DOHH2 (cell line): Measurements from ENCODE around the gene ATP8A2.

Experiments
- H3F3A ChIP-seq: fragments of 200-600 bp; sonication (generic), shearing (Covaris generic); 2 replicates; pipeline ENCODE4 v1.6.0; 2016; ENCODE audit warnings: antibody characterized with exemption, mild to moderate bottlenecking; ENCODE audit not compliant: control insufficient read depth, insufficient read depth
- H3K27ac ChIP-seq: fragments of 200-600 bp; sonication (generic); 2 replicates; pipeline ENCODE4 v1.5.1; 2014; ENCODE audit warnings: low read depth, mild to moderate bottlenecking, low read length, moderate library complexity
- H3K27me3 ChIP-seq: fragments of 200-600 bp; sonication (generic); 2 replicates; pipeline ENCODE4 v1.6.1; 2014; ENCODE audit warnings: mild to moderate bottlenecking, low read length, mixed read lengths; ENCODE audit not compliant: control insufficient read depth
- H3K36me3 ChIP-seq: fragments of 200-600 bp; sonication (generic); 2 replicates; pipeline ENCODE4 v1.6.1; 2014; ENCODE audit warnings: mild to moderate bottlenecking, low read length, moderate library complexity, mixed read lengths; ENCODE audit not compliant: control insufficient read depth
- H3K4me1 ChIP-seq: fragments of 200-600 bp; sonication (generic); 2 replicates; pipeline ENCODE4 v1.6.1; 2014; ENCODE audit warnings: mild to moderate bottlenecking, low read length, mixed read lengths; ENCODE audit not compliant: control insufficient read depth
- H3K4me2 ChIP-seq: fragments of 200-600 bp; sonication (generic); 2 replicates; pipeline ENCODE4 v1.6.0; 2014; ENCODE audit warnings: mild to moderate bottlenecking, low read length, moderate library complexity
- H3K4me3 ChIP-seq: fragments of 200-600 bp; sonication (generic); 2 replicates; pipeline ENCODE4 v1.5.1; 2014; ENCODE audit warnings: mild to moderate bottlenecking, low read length, mixed read lengths
- H3K79me2 ChIP-seq: fragments of 200-600 bp; sonication (generic); 2 replicates; pipeline ENCODE4 v1.6.1; 2014; ENCODE audit warnings: mild to moderate bottlenecking, low read length, mixed read lengths; ENCODE audit not compliant: control insufficient read depth
- H3K9me2 ChIP-seq: fragments of 200-600 bp; sonication (generic); replicated peaks from 2 replicates; pipeline ENCODE4 v1.6.1; 2014; ENCODE audit warnings: mild to moderate bottlenecking, low read length, mixed read lengths; ENCODE audit not compliant: control insufficient read depth
- H3K9me3 ChIP-seq: fragments of 200-600 bp; sonication (generic); 2 replicates; pipeline ENCODE4 v1.6.1; 2014; ENCODE audit warnings: antibody characterized with exemption, low read length, mixed read lengths; ENCODE audit not compliant: control insufficient read depth, insufficient read depth
- H4K20me1 ChIP-seq: fragments of 200-600 bp; sonication (generic); 2 replicates; pipeline ENCODE4 v1.6.0; 2014; ENCODE audit warnings: low read depth, mild to moderate bottlenecking, antibody characterized with exemption, low read length, moderate library complexity; ENCODE audit not compliant: control insufficient read depth, insufficient read depth
- EZH2phosphoT487 ChIP-seq: fragments of 200-600 bp; sonication (generic); IDR thresholded peaks from 2 replicates; pipeline ENCODE4 v1.6.1; 2017; ENCODE audit warnings: borderline replicate concordance, mild to moderate bottlenecking, antibody characterized with exemption, low read length, moderate library complexity, mixed read lengths
- TF ChIP-seq, protein P1 (sequence below): fragments of 200-600 bp; sonication (generic); IDR thresholded peaks from one replicate; pipeline ENCODE4 v1.5.1; 2014; ENCODE audit warnings: antibody characterized with exemption, mild to moderate bottlenecking, low read depth, low read length; ENCODE audit not compliant: poor library complexity, severe bottlenecking

ATP8A2 gene

DNA sequence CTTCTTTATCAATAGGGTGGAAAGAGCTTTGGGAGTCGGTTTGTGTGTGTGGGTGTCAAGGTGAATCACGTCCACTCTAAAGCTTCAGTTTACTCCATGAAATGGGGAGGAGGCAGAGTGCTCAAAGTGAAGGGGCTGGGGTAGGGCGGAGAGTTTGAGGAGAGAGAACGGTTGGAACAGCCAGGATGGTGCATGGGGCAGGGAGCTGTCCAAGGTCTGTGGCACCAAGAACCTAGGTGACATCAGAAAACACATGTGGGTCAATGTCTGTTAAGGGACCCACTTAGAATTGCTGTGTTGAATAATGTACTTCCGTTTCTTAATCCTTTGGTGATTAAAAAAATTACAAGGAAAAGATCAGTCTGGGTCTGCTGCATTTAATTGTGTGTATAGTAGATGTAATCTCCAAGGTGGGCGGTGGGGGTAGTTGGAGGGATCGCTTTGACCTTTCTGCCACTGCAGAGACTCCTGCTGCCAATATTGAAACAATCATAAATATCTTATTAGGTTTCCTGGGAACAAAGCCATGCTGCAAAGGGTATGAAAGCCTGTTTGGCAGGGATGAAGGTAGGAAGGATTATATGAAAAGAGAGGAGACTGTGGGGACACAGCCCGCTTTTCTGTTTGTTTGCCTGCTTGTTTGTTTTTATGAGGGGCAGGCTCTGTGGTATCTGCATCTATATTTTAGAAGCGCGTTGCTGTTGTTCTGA lies 122.3 kb downstream of the ATP8A2 start:
- H3K9me3 ChIP-seq: no peaks in the 10 kb centered on the region
- H3K27me3 ChIP-seq: no peaks in the 10 kb centered on the region
- H4K20me1 ChIP-seq: no peaks in the 10 kb centered on the region
- H3K4me1 ChIP-seq: no peaks in the 10 kb centered on the region
- H3K4me3 ChIP-seq: no peak overlapping the region
- H3K9me2 ChIP-seq: no peaks in the 10 kb centered on the region
- H3K79me2 ChIP-seq: no peaks in the 10 kb centered on the region
- H3K27ac ChIP-seq: no peak overlapping the region
- no peaks in the 10 kb centered on the region for H3K36me3 ChIP-seq
- no peak overlapping the region for H3K4me2 ChIP-seq
- TF ChIP-seq EZH2phosphoT487: no peak
- TF ChIP-seq, protein P1, sequence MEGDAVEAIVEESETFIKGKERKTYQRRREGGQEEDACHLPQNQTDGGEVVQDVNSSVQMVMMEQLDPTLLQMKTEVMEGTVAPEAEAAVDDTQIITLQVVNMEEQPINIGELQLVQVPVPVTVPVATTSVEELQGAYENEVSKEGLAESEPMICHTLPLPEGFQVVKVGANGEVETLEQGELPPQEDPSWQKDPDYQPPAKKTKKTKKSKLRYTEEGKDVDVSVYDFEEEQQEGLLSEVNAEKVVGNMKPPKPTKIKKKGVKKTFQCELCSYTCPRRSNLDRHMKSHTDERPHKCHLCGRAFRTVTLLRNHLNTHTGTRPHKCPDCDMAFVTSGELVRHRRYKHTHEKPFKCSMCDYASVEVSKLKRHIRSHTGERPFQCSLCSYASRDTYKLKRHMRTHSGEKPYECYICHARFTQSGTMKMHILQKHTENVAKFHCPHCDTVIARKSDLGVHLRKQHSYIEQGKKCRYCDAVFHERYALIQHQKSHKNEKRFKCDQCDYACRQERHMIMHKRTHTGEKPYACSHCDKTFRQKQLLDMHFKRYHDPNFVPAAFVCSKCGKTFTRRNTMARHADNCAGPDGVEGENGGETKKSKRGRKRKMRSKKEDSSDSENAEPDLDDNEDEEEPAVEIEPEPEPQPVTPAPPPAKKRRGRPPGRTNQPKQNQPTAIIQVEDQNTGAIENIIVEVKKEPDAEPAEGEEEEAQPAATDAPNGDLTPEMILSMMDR: no peak
- H3F3A ChIP-seq: no peaks in the 10 kb centered on the region

DNA sequence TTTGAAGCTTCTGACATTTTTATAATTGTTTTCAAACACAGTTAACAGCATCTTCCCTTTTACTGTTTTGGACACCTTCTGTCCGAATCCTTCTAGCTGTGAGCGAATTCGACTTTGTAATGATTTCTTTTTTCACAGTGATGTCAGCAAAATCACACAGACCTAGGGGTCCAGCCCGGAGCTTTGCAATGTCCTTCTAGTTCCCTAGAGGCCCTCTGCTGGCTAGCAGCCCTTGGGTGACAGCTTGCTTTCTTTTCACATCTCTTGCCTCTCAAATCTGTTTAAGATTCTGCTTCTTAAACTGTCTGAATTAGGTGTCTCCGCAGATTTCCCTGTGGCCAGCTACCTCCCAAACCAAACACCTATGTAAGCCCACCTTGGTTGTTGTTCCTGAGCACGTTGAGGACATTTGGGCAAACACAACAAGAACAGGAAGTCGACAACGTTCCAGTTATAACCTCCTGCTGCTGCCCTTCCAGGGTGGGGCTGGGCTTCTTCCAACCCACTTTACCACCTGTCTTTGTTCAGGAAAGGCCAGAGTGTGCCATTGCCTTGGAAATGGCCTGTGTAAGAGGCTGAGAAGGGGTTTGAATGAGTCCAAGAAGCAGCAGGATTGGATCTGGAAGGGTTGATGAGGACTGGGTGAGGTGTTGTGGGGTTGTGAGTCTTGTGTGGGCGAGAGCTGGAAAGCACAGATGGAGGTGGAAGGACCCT lies 123.1 kb downstream of the ATP8A2 start:
- H3K4me2 ChIP-seq: no peak overlapping the region
- no peaks in the 10 kb centered on the region for H3F3A ChIP-seq
- no peaks in the 10 kb centered on the region for H3K27me3 ChIP-seq
- no peaks in the 10 kb centered on the region for H4K20me1 ChIP-seq
- H3K9me2 ChIP-seq: no peaks in the 10 kb centered on the region
- H3K4me3 ChIP-seq: no peak overlapping the region
- no peaks in the 10 kb centered on the region for H3K9me3 ChIP-seq
- H3K4me1 ChIP-seq: no peaks in the 10 kb centered on the region
- no peak overlapping the region for H3K27ac ChIP-seq
- H3K79me2 ChIP-seq: no peaks in the 10 kb centered on the region
- TF ChIP-seq EZH2phosphoT487: no peak
- TF ChIP-seq, protein P1: no peak
- H3K36me3 ChIP-seq: no peaks in the 10 kb centered on the region

DNA sequence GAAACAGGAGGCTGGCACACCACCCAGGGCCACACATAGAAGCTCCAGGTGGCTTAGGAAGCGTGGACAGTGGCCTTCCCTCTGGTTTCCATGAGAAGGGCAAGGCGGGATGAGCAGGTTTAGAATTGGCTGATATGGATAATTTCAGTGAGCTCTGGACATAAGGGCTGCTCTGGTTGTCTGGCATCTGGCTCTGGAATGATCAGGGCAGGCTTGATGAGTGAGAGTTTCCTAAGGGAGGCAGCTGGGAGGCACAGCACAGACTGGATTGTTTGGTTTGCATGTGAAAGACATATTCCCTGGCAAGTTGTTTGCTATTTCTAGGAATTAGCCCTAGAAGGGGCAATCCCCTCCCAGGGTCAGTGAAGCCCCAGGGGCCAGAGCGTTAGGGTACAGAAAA lies 129.5 kb downstream of the ATP8A2 start:
- H3K27me3 ChIP-seq: no peaks in the 10 kb centered on the region; the same call in 1 of the 2 replicates
- H3F3A ChIP-seq: no peaks in the 10 kb centered on the region
- H4K20me1 ChIP-seq: no peaks in the 10 kb centered on the region
- no peak overlapping the region for H3K4me3 ChIP-seq
- H3K9me3 ChIP-seq: no peaks in the 10 kb centered on the region
- H3K4me1 ChIP-seq: no peaks in the 10 kb centered on the region
- H3K79me2 ChIP-seq: no peaks in the 10 kb centered on the region
- H3K9me2 ChIP-seq: no peaks in the 10 kb centered on the region
- no peak overlapping the region for H3K4me2 ChIP-seq
- no peak for TF ChIP-seq EZH2phosphoT487
- TF ChIP-seq, protein P1: no peak
- no peaks in the 10 kb centered on the region for H3K36me3 ChIP-seq
- no peak overlapping the region for H3K27ac ChIP-seq
